ENCODE measurements around the gene SPSB1.

Gene SPSB1

DNA sequence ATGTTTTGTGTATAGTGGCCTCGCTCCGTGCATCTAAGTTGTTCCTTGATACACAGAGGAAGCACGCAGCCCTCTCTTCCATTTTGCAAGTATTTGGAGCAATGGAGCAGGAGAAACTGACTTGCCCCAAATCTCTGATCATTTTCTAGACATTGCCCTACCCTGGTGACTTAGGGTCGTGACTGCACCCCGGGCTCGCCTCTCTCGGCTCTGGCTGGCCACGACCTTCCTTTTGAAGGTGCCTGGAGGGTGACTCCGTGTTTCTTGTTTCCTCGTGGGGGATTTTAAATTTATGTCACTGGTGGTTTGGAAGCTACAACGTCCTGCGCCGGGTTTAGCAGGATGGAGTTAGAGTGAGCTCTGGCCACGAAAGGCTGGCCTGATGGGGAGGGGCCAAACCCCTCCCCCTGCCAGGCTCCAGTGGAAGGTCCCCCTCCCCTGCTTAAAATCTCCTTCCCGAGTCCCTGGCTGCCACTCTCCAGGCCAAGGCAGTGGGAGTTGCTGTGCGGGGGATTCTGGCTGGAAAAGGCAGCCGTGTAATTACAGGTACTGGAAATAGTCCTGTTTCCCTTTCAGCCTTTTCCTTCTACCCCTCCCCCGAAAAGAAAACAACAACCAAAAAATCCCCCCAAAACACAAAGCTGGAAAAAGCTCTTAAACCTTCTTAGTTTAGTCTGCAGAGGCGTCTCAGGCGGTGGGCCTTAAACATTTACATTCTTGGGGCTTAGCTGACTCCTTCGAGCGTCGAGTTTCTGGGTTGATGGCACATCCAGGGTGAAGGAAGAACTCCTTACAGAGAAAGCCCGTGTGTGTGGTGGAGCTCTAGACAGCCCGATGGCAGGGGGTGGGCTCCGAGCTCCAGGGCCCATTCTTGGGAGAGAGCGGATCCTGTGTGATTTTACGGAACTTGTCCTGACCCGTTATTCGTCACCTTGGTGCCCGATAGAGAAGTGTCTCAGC, 28.1 kb downstream of the SPSB1 start:
- DNase-seq, result no peak

DNA sequence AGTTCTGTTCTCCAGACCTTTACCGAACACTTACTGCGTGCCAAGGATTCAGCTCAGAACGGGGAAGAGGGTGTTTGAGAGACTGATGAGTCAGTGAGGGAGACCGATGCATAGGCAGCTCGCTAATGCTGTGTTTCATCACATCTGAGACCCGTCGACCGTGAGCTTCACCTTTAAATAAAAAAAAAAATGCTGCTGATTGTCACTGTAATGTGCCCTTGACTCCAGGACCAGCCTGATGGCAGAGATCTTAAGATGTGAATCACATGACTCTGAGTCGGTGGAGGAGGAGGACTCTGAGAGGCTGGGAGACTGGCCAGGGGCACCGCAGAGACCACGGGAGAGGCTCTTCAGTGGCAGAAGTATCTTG, 28.8 kb downstream of the SPSB1 start:
- no peak for DNase-seq

DNA sequence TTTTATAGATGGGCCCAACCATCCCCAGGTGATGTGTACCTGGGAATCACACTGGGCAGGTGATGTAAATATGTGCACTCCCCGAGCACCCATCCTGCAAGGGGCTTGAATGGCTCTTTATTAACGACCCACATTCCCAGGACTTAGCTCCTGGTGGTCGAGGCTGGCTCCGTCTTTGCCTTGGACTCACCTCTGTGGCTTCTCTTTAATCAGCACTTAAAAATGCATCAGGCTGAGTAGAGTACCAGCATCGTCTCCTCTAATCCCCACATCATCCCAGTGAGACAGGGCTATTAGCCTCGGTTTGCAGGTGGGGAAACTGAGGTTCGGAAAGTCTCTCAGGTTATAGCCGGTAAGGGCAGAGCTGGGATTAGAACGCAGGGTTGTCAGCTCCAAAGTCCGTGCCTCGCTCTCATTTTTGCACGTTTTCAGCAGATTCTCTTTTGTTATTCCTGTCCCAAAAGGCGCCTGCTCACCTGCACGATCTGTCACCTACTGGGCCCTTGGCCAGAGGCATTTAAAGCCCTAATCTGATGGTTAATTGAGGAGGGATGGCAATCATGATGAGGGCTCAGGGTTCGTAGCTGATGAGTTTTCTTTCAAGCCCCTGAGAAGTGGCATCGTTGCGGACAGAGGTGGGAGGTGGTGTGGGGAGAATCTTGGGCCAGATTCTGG, 29.4 kb downstream of the SPSB1 start:
- DNase-seq, result no peak

DNA sequence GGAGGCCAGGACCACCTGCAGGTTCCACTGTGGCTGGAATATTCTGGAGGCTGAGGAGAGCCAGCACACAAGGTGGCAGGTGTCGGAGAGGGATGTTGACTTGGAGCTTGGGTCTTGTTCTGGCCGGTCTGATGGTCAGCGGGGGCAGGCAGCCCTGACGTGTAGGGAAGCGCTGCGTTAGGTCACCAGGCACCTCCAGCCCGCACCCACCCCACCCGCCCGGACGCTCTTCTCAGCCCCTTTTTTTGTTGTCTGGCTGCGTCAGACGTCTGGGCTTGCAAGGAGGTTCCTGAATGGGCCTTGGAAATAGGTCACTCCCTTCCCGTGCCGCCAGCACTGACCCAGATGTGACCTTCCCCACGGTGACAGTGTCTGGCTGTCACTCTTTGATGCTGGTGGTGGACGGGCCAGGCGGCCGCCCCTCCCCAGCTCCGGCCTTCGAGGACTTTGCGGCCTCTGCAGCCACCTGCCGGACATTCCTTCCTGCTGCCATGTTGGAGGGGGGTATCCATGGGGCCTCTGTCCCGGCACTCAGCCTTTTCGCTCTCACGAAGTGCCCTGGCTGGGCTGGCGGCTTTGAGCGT, 30.1 kb downstream of the SPSB1 start:
- no peak for DNase-seq

DNA sequence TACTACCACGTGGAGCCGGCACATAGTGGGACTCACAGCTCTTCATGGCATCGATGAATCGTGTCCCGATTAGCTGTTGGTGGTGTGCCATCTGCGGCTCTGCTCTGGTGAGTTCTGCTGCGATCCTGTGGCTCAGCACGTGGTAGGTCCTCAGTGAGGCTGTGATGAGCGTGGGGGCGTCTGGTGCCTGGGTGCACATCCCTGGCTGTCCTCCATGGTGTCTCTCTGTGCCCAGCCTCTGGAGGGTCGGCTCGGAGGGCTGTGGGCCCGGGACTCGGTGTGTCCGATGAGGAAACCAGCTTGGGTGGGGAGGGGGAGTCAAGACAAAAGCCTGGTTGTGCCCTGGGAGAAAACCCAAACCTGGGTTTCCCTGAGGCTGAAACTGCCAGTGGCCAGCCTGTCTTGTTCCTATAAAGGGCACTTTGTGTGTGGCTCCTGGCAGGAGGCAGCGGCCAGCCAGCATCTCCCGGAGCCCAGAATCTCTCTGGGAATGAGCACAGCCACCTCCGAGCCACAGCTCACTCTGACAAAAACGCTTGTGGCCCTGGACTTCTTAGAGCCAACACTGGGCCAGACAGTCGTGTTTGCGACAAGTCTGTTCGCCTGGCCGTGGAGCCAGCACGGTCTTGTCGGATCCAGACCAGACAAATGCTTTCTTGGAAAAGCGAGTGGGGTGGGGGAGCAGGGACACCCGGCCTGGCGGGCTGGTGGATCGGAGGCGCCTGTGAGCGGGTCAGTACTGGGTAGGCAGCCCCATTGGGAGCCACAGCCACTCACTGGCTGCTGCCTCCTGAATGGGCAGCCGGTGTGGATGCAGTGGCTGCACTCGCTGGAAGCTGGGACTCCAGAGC, 31.8 kb downstream of the SPSB1 start:
- no peak for DNase-seq

DNA sequence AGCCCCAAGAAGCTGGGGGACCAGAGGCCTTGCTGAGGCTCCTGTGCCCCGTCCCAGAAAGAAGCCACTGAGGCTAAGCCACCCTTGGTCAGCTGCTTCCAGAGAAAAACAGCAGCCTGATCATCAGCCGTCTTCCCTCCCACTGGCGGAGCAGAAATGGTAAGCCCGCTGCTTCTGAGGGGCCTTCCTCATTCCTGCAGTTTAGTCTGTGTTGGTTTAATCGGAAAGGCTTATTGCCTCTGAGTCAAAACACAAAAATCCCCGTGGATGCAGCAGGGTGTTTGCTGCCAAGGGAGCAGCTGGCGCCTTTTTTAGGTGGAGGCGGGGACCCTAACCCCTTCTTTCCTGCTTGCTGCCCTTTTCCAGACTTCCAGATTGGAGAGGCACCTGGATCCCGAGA, 33.9 kb downstream of the SPSB1 start:
- DNase-seq, result no peak

DNA sequence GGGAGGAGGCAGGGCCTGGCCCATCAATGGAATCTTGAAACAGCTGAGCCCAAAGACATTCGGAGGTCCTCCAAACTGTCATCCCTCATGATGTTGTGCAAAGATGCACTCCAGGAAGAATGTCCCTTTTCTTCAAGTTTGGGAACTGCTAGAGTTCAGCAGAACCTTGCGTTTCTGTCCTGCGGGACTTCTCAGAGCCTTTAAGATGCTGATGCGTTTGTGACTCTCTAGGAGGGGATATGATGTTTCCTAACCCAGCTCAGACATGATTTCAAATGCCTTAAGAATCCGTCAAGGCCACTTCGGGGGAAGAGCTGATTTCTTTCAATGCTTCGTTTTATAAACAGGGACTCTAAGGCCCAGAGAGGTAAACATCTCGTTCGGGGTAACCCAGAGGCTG, 35.5 kb downstream of the SPSB1 start:
- no peak for DNase-seq

DNA sequence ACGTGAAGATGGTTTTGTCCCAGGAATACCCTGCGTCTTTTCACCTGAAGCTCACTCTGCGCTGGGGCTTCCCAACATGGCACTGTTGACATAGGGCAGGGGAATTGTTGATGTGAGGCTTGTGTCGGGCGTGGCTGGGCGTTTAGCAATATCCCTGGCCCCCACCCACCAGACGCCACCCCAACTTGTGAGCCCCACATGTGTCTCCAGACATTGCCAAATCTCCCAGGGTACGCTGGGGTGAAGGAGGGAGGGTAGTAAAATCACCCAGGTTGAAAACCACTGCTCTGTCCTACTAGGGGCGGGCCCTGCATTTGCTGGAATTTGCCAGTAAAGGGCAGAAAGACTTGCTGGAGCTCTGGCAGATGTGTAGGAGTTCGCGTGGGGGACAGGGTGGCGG, 36.0 kb downstream of the SPSB1 start:
- DNase-seq, result no peak

DNA sequence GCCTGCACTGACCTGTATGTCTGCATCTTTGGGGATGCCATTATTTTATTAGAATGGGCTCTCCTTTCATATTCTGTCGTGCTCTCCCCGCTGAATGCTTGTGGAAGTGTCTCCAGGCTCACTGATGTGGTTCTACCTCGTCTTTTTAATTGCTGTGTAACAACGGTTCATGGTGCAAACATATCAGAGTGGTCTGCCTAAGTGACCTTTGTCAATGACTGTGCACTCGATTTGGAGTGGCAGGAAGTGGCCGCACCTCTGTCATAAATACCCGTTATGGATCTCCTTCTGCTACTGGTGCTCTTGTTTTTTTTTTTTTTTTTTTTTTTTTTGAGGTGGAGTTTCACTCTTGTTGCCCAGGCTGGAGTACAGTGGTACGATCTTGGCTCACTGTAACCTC, 38.3 kb downstream of the SPSB1 start:
- no peak for DNase-seq

DNA sequence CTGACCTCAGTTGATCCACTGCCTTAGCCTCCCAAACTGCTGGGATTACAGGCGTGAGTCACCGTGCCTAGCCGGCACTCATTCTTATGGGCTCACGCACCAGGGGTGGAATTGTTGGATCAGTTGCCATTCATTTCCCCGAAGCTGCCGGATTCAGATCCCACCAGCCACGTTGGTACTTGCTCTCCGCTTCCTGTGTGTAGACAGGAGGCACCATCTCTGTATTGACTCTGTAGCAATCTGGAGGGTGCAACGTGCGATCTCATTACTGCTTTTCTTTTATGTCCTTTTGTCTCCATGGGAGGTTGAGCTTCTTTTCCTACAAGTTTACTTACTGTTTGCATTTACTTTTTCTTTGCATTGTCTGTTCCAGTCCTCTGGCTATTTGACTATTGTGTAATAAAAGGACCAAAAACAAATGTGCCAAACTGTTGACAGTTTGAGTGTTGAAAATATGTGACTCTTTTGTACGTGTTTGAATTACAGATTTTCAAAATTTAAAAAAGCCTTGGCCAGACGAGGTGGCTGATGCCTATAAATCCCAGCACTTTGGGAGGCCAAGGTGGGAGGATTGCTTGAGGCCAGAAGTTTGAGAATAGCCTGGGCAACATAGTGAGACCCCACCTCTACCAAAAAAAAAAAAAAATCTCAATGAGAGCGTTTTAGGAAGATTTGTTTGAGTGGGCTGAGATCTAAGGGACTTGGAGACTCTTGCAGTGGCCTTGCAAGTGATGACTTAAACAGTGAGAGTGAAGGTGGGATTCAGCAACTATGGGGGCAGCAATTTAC, 39.1 kb downstream of the SPSB1 start:
- no peak for DNase-seq

DNA sequence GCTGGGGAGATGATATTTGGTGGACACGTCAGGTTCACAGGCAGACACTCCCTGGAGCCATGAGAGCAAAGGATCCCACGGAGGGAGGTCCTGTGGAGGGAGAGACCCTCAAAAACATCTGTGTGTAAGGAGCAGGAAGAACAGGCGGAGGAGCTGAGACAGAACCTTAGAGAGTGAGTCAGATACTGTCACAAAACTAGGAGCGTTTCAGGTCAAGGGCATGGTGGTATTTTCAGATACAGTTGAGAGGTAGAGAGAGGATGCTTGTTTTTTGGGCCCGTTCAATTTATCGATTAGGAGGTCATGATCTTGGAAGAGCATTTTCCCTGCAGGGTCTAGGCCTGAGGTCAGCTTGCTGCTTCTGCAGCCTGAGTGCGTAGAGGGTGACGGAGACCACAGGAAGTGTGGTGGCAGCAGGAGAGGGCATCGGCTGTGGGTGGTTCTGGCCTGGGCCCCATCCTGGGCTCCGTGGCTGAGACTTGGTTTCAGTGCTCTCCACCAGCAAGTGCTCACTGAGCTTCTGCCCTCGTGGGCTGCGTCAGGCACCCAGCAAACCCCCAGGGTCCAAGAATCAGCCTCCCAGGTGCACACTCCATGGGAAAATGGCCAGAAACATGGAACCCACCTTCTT, 39.9 kb downstream of the SPSB1 start:
- no peak for DNase-seq

DNA sequence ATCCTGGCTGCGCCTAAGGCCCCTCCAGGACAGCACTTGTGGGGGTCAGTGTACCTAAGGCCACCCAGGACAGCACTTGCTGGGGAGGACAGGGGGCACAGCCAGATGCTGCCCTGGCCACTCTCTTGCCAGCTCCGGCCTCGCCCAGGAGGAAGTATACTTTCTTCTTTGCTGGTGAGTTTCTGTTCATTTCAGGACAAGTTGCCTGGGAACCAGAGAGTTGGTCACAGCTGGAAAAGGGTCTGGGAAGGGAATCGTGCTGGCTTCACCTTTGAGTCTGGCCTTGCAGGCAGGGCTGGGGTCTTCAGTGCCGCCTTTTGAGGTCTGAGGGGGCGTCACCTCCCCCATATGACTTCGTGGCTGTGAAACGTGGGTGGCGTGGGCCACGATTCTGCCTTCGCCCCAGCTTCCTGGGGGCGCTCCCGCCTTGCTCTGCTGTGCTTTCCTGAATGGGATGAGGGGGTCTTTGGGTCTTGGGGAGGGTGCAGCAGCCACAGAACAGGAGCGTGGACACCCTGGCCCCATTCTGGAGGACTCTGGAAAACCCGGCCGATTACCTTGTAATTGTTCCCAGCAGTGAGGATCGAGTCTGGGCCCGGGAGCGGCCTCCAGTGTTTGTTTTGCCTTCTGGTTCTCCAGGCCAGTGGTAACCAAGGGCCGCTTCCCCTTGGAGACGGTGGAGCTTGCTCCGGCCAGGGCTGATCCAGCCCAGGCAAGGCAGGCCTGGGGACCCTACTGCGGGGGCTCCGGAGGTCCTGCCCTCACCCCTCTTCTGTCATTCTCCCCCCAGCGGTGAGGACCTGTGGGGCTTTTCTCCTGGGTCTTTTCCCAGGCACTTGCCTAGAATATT, 45.9 kb downstream of the SPSB1 start:
- no peak for DNase-seq

DNA sequence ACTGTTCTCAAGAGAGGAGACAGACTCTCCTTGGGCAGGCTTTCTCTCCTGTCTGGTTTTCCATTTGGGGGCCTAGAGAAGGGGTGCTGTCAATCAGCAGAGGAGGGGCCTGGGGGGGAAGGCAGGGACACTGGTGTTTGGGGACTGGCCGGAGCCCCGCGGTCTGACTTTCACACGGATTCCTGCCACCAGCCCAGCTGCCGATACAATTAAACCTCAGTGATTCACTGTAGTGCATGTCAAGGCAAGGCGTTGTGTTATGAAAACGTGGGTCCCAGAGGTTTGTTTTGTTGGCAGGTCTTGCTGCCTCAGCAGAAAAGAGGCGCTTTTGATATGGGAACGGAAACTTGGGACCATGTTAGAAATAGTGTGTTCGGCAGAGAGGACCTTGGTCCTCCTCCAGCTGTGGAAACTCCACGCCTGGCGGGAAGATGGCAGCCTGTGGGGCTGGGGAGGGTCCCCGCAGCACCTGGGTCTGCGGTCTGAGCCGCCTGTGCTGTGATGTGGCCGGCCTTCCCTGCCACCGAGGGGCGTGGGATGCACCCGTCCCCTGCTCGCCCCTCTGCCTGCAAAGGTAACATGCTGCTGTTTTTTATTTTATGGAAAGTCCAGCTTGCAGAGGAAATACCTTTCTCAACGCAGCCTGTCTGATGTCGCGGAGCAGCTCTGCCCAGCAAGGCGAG, 47.6 kb downstream of the SPSB1 start:
- DNase-seq, result no peak

DNA sequence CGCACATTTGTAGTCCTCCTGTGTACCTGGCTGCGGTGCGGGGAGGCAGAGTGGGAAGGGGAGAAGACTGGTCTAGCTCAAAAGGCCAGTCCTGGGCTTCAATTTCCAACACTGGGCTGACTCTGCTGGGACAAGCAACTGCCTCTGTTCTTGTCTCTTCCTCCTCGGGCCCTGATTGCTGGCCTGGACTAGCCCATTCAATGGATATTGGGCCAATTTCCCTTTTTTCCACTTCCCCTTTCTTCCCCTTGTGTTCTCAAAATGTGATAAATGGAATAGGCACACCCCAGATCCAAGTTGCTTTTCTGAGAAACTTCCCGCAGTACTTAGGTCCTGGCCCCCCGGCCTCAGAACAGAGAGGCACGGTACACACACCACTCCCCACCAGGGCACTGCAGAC, 48.2 kb downstream of the SPSB1 start:
- DNase-seq, result no peak

DNA sequence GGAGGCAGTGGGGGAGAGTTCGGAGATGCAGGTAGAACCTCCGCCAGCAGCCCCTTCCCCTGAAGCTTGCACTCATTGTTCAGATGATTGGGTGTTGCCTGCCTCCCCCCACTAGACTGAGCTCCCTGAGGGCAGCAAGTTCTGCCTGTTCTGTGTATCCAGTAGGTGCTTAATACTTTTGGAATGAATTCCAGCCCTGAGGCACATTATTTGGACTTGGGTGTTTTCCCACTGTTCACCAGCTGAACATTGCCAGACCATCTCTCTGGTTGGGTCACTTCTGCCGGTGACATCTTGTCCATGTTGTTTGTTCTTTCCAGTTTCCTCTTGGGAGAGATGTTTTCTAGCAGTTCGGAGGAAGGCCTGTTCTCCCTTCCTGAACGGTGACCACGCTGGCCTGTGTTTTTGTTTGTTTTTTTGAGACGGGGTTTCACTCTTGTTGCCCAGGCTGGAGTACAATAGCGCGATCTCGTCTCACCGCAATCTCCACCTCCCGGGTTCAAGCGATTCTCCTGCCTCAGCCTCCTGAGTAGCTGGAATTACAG, 48.7 kb downstream of the SPSB1 start:
- DNase-seq, result no peak

DNA sequence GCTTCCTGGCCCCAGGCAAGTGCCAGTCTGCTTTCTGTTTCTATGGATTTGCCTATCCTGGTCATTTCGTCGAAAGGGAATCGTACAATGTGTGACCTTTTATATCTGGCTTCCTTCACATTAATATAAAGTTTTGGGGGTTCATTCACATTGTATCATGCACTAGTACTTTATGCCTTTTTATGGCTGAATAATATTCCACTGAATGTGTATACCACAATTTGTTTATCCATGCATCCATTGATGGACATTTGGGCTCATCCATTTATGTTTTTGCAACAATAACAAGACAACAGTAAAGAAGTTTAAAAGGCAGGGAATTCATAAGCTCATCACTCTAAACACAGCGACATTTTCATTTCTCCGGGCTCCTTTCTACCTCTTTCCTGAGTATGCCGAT, 50.6 kb downstream of the SPSB1 start:
- DNase-seq, result no peak

DNA sequence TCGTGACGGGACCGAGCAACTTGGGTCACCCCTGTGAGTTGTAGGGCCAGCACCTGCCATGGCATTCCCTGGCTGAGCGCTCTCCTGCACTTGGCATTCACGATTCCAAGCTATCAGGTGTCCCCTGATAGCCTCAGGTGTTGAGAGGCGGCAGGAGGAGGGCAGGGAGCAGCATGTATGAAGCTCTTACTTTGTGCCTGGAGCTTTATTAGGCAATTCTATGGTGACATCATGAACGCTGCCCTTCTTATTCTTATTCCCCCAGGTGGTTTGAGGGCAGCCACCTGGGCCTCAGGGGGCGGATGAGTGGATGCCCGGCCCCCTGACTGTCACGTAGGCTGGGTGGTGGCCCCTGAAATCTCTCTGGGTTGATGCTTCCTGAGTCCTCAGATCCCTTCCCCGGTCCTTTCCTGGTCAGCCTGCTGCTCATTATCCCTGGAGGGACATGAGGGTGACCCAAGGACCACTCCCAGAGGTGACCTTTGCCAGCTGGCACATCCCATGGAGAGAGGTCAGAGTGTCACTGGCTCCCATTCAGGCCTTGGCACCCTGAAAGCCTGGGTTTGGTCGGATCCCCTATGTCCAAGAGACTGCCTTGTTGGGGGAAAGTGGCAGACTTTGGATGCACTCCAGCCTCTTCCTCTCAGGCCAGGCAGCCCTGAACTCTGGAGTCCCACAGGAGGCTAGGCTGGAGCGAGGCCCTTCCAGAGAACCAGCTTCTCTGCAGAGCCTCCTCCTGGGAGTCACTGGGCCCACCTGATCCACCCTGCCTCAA, 51.9 kb downstream of the SPSB1 start:
- DNase-seq, result no peak

DNA sequence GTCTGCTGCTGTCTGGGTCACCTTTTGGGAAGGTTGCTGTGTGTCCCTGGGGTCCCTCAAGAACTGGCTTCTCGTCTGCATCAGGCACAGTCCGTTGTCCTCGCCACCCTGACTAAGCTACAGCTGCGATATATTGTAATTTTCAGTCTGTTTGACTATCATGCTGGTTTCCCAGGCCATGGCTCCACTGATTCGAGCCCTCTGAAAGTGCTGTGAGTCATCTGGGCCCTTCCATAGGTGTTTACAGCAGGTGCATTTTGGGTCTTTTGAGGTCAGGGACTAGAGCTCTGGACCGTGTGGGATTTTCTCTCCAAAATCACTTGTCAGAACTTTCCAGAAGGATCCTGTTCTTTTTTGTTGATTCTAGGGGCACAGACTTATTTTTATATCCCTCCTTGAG, 52.8 kb downstream of the SPSB1 start:
- no peak for DNase-seq

DNA sequence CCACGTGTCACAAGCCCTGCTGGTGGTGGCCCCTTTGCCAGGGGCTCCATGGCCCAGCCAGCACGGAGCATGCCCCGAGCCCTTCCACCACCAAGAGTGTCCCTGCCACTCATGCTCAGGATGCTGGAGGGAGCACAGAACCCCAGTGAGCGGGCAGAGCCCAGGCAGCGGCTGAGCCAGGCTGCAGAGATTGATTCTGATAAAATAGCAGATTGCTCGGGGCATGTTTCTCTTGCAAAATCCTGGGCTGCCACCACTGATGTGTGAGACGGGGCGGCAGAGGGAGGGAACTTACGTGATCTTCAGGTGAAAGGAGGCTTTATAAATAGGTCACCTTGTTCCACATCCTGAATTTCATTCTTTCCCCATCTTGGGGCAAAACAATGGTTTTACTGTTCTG, 53.2 kb downstream of the SPSB1 start:
- DNase-seq, result no peak
